Activated CD4-positive, alpha-beta memory T cell treated with anti-CD3 and anti-CD28 coated beads for 36 hours (primary cell): ENCODE measurements around the gene DNAJB7. TPM values are rescaled to one million over a fixed set of nuclear protein-coding genes. Genes with fewer than 3 reads are reported as not detected.
A peak's percentile ranks its signal among the peaks of the same experiment; 100 is the strongest.

Source experiments
- CTCF ChIA-PET: fragments of 350-600 bp; sonication (Branson Sonifier 250); formaldehyde crosslinking; loops from one replicate; lab custom pipeline; 2021; ENCODE audit warnings: antibody characterized with exemption, inconsistent platforms; lab: Charles Lee
- POLR2A ChIA-PET: fragments of 350-600 bp; sonication (Branson Sonifier 250); formaldehyde crosslinking; loops from one replicate; lab custom pipeline; 2021; ENCODE audit warnings: antibody characterized with exemption; lab: Charles Lee
- DNase-seq: peaks from one replicate; pipeline ENCODE4 v3.0.0-alpha.2; 2020
- H3K27ac Mint-ChIP-seq: one replicate; pipeline ENCODE4 v1.8.0; 2021; ENCODE audit warnings: mixed read lengths
- H3K27me3 Mint-ChIP-seq: one replicate; pipeline ENCODE4 v1.8.0; 2021; ENCODE audit warnings: mixed read lengths
- H3K36me3 Mint-ChIP-seq: one replicate; pipeline ENCODE4 v1.8.0; 2021; ENCODE audit warnings: mixed read lengths
- H3K4me1 Mint-ChIP-seq: one replicate; pipeline ENCODE4 v1.8.0; 2021; ENCODE audit warnings: low read depth, mixed read lengths
- H3K4me3 Mint-ChIP-seq: one replicate; pipeline ENCODE4 v1.8.0; 2021; ENCODE audit warnings: mild to moderate bottlenecking, mixed read lengths
- H3K9me3 Mint-ChIP-seq: one replicate; pipeline ENCODE4 v1.8.0; 2021; ENCODE audit warnings: mixed read lengths
- intact Hi-C: fragments of 100-400 bp; cut with micrococcal nuclease; formaldehyde crosslinking; loops from one replicate; pipeline ENCODE4 v1.15.1; 2023
- total RNA-seq, 2 experiments: library from RNA; stranded (reverse); gene quantifications; one replicate each; pipeline ENCODE4 v1.2.3, GENCODE V29; 2021

The DNAJB7 gene
- not detected for total RNA-seq

GRCh38 chr22:40862013-40862412, at the start of gene DNAJB7:
TSS of gene DNAJB7 (minus strand) at chr22:40862113. CDS start at chr22:40861994, 119 bp downstream.
- Mint-ChIP-seq H3K27me3 (no peaks in the 10 kb centered on the region), H3K27ac (no peak within 1 kb of the TSS), H3K9me3 (no peaks in the 10 kb centered on the region), H3K4me1 (peaks cover 25% of the 10 kb centered on the region), H3K36me3 (peaks cover 6% of the 10 kb centered on the region), H3K4me3 (no peak within 1 kb of the TSS)
- no peak for DNase-seq
- ChIA-PET POLR2A (no interaction called here), CTCF (no interaction called here)
- intact Hi-C loops, result no loop called here

GRCh38 chr22:40908895-40909294, 47.0 kb upstream of the DNAJB7 start:
- no peak for DNase-seq
- CTCF ChIA-PET, result interaction anchor here (0.6 to 2.5 kb wide), 3 partner anchors 13 to 329 kb away, joined by 4 to 13 read pairs (median 4); no protein-coding TSS in a partner anchor
- POLR2A ChIA-PET, result interaction anchor here (0.5 kb wide), 1 partner anchor 373 kb away, joined by 4 read pairs; no protein-coding TSS in a partner anchor
- intact Hi-C loops, result no loop called here
- no peaks in the 10 kb centered on the region for H3K9me3 Mint-ChIP-seq
- H3K4me1 Mint-ChIP-seq, result no peaks in the 10 kb centered on the region
- H3K36me3 Mint-ChIP-seq, result peaks cover 11% of the 10 kb centered on the region
- no peak overlapping the region for H3K4me3 Mint-ChIP-seq
- H3K27me3 Mint-ChIP-seq, result no peaks in the 10 kb centered on the region
- H3K27ac Mint-ChIP-seq, result no peak overlapping the region

DNA sequence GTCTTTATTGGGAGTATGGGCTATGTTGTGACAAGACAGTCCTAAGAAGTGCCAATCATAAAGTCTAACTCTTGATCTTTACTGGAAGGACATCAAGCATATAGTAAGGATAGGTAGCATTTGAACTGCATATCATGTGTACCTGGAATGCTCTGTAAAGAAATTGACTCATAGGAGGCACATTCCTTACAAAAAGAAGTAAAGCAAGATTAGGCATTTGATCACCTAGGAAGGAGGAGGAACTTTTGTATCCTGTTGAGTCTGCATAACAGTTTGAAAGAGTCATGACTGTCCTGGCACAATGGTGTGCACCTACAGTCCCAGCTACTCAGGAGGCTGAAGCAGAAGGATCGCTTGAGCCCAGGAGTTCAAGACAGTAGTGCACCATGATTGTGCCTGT, 42.2 kb upstream of the DNAJB7 start:
- ChIA-PET CTCF (interaction anchor here (0.6 kb wide), 1 partner anchor 202 kb away, joined by 3 read pairs; no protein-coding TSS in a partner anchor), POLR2A (no interaction called here)
- Mint-ChIP-seq H3K27me3 (no peaks in the 10 kb centered on the region), H3K9me3 (no peaks in the 10 kb centered on the region), H3K27ac (no peak overlapping the region), H3K4me1 (peaks cover 7% of the 10 kb centered on the region), H3K36me3 (peaks cover 3% of the 10 kb centered on the region), H3K4me3 (no peak overlapping the region)
- DNase-seq, result no peak
- intact Hi-C loops, result no loop called here

GRCh38 chr22:40898850-40899357, 37.0 kb upstream of the DNAJB7 start:
- intact Hi-C loops, result loop anchor here (1.0 to 2.0 kb wide), 2 partner anchors 42 to 216 kb away; partner anchors contain the start of genes ST13 and XPNPEP3
- peak; percentile 41 for DNase-seq
- POLR2A ChIA-PET, result interaction anchor here (1.3 kb wide), 1 partner anchor 188 kb away, joined by 3 read pairs; no protein-coding TSS in a partner anchor

GRCh38 chr22:40894417-40894816, 32.5 kb upstream of the DNAJB7 start:
- CTCF ChIA-PET, result interaction anchor here (1.0 kb wide), 1 partner anchor 211 kb away, joined by 3 read pairs; no protein-coding TSS in a partner anchor
- no peaks in the 10 kb centered on the region for H3K36me3 Mint-ChIP-seq
- H3K27me3 Mint-ChIP-seq, result no peaks in the 10 kb centered on the region
- intact Hi-C loops, result no loop called here
- H3K4me1 Mint-ChIP-seq, result peaks cover 10% of the 10 kb centered on the region
- no peaks in the 10 kb centered on the region for H3K9me3 Mint-ChIP-seq
- no peak overlapping the region for H3K4me3 Mint-ChIP-seq
- no peak for DNase-seq
- H3K27ac Mint-ChIP-seq, result no peak overlapping the region
- POLR2A ChIA-PET, result no interaction called here

More at GRCh38 chr22:40898850-40899357, 37.0 kb upstream of the DNAJB7 start:
- CTCF ChIA-PET, result interaction anchor here (0.6 to 2.5 kb wide), 40 partner anchors 9 to 855 kb away, joined by 3 to 27 read pairs (median 4); partner anchors contain the start of genes MCHR1, MRTFA, SLC25A17 and ST13
- Mint-ChIP-seq H3K27ac (peak overlapping the region; percentile 88), H3K36me3 (no peaks in the 10 kb centered on the region), H3K27me3 (no peaks in the 10 kb centered on the region), H3K9me3 (no peaks in the 10 kb centered on the region), H3K4me3 (peak overlapping the region; percentile 20), H3K4me1 (peaks cover 14% of the 10 kb centered on the region)

GRCh38 chr22:40890881-40891280, 29.0 kb upstream of the DNAJB7 start:
- Mint-ChIP-seq H3K36me3 (peaks cover 13% of the 10 kb centered on the region), H3K9me3 (no peaks in the 10 kb centered on the region), H3K4me3 (no peak overlapping the region), H3K27me3 (no peaks in the 10 kb centered on the region), H3K27ac (no peak overlapping the region), H3K4me1 (no peaks in the 10 kb centered on the region)
- no peak for DNase-seq
- POLR2A ChIA-PET, result no interaction called here
- CTCF ChIA-PET, result interaction anchor here (2.1 kb wide), 1 partner anchor 8 kb away, joined by 12 read pairs; no protein-coding TSS in a partner anchor
- intact Hi-C loops, result no loop called here

GRCh38 chr22:40889116-40889515, 27.2 kb upstream of the DNAJB7 start:
- peaks cover 14% of the 10 kb centered on the region for H3K36me3 Mint-ChIP-seq
- no peaks in the 10 kb centered on the region for H3K27me3 Mint-ChIP-seq
- no peak for DNase-seq
- no peak overlapping the region for H3K4me3 Mint-ChIP-seq
- no peaks in the 10 kb centered on the region for H3K4me1 Mint-ChIP-seq
- intact Hi-C loops, result no loop called here
- POLR2A ChIA-PET, result no interaction called here
- H3K9me3 Mint-ChIP-seq, result no peaks in the 10 kb centered on the region
- H3K27ac Mint-ChIP-seq, result no peak overlapping the region
- CTCF ChIA-PET, result interaction anchor here (2.1 kb wide), 1 partner anchor 10 kb away, joined by 12 read pairs; no protein-coding TSS in a partner anchor

DNA sequence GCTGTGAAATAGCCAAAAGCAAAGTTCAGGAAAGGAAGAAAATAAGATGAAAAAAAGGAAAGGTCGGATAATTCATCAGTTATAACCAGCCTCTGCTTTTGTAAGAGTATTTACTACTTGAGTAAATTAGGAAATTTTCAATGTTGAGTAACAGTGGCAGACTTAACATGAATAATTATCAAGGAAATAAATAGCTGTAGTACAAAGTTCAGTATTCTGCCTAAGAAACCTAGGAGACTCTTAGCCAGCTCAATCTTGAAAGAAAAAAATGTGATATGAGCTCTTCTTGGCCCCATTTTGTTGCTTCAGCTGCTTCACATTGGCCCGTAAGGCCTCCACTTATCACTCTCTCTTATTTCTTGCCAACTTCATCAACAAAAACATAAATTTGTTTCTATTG, 17.0 kb upstream of the DNAJB7 start:
- CTCF ChIA-PET, result interaction anchor here (0.6 to 2.7 kb wide), 4 partner anchors 20 to 31 kb away, joined by 3 to 8 read pairs (median 4); partner anchors contain the start of gene XPNPEP3
- peaks cover 7% of the 10 kb centered on the region for H3K36me3 Mint-ChIP-seq
- POLR2A ChIA-PET, result no interaction called here

GRCh38 chr22:40877488-40877887, 15.6 kb upstream of the DNAJB7 start:
- Mint-ChIP-seq H3K27me3 (no peaks in the 10 kb centered on the region), H3K9me3 (no peaks in the 10 kb centered on the region), H3K27ac (no peak overlapping the region), H3K4me3 (no peak overlapping the region), H3K4me1 (no peaks in the 10 kb centered on the region), H3K36me3 (peaks cover 7% of the 10 kb centered on the region)
- no peak for DNase-seq
- intact Hi-C loops, result no loop called here
- ChIA-PET CTCF (interaction anchor here (2.7 kb wide), 1 partner anchor 22 kb away, joined by 8 read pairs; no protein-coding TSS in a partner anchor), POLR2A (no interaction called here)

More for the DNA sequence above, 17.0 kb upstream of the DNAJB7 start:
- no peaks in the 10 kb centered on the region for H3K4me1 Mint-ChIP-seq
- H3K4me3 Mint-ChIP-seq, result no peak overlapping the region
- no peak overlapping the region for H3K27ac Mint-ChIP-seq
- no peak for DNase-seq
- intact Hi-C loops, result no loop called here
- no peaks in the 10 kb centered on the region for H3K27me3 Mint-ChIP-seq
- no peaks in the 10 kb centered on the region for H3K9me3 Mint-ChIP-seq

DNA sequence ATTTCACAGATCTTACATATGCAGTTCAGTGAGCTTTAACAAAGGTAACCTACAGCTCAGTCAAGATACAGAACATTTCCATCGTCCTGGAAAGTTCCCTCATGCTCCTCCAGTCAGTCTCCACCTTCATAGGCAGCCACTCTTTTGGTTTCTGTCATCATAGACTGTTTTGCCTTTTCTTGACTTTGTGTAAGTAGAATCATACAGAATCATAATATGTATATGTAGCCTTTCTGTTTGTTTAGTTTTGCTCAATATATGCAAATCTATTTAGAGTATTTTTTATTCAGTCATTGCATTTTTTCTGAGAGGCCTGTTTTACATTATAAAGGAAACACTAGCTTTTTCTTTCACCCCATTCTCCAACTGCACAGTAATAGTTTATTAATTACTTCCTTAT, 15.0 kb upstream of the DNAJB7 start:
- no peak overlapping the region for H3K27ac Mint-ChIP-seq
- H3K4me3 Mint-ChIP-seq, result no peak overlapping the region
- no peaks in the 10 kb centered on the region for H3K27me3 Mint-ChIP-seq
- no peaks in the 10 kb centered on the region for H3K9me3 Mint-ChIP-seq
- no peak for DNase-seq
- intact Hi-C loops, result no loop called here
- ChIA-PET POLR2A (no interaction called here), CTCF (interaction anchor here (2.7 kb wide), 1 partner anchor 22 kb away, joined by 8 read pairs; no protein-coding TSS in a partner anchor)
- H3K36me3 Mint-ChIP-seq, result peaks cover 8% of the 10 kb centered on the region
- no peaks in the 10 kb centered on the region for H3K4me1 Mint-ChIP-seq

GRCh38 chr22:40875111-40875510, 13.2 kb upstream of the DNAJB7 start:
- peaks cover 7% of the 10 kb centered on the region for H3K36me3 Mint-ChIP-seq
- no peak for DNase-seq
- H3K4me3 Mint-ChIP-seq, result no peak overlapping the region
- POLR2A ChIA-PET, result no interaction called here
- CTCF ChIA-PET, result no interaction called here
- no peaks in the 10 kb centered on the region for H3K4me1 Mint-ChIP-seq
- intact Hi-C loops, result no loop called here
- no peaks in the 10 kb centered on the region for H3K9me3 Mint-ChIP-seq
- H3K27ac Mint-ChIP-seq, result no peak overlapping the region
- no peaks in the 10 kb centered on the region for H3K27me3 Mint-ChIP-seq

DNA sequence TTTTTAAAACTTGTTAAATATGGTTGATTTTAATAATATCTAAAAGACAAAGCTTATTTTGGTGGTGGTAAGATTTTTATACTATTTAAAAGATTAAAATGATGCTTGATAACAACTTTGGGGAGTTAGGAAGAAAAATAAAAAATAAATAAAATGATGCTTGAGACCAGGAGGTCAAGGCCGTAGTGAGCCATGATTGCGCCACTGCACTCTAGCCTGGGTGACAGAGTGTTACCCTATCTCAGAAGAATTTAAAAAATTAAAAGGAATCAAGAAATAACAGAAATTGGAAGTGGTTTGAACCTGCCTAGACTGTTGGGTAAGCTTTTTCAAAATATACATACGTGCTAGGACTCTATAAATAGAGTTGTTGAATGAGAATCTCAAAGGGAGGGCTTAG, 12.1 kb upstream of the DNAJB7 start:
- no peak for DNase-seq
- no peaks in the 10 kb centered on the region for H3K9me3 Mint-ChIP-seq
- H3K36me3 Mint-ChIP-seq, result peaks cover 9% of the 10 kb centered on the region
- no peaks in the 10 kb centered on the region for H3K4me1 Mint-ChIP-seq
- no peak overlapping the region for H3K4me3 Mint-ChIP-seq
- ChIA-PET POLR2A (no interaction called here), CTCF (no interaction called here)
- no peak overlapping the region for H3K27ac Mint-ChIP-seq
- H3K27me3 Mint-ChIP-seq, result no peaks in the 10 kb centered on the region
- intact Hi-C loops, result no loop called here
